Natural killer cell (primary cell): ENCODE measurements around the gene MED13L. TPM values are rescaled to one million over a fixed set of nuclear protein-coding genes. Genes with fewer than 3 reads are reported as not detected.

Experiments
- ATAC-seq, 3 donors: fragments of 150-1000 bp in 2 of 3; fragments of 200-7000 bp in 1 of 3; cut with Tn5 transposase; 1 replicate in 1 of 3; 2 replicates in 2 of 3; pipeline ENCODE4 v1.10.0; 2021; ENCODE audit warnings: mild to moderate bottlenecking in 2 of 3, moderate library complexity in 2 of 3
- DNase-seq, 2 donors: peaks; one replicate each; pipeline versions ENCODE4 v3.0.0 to v3.0.0-alpha.2; 2013 to 2021; ENCODE audit warnings: mixed read lengths in 1 of 2
- H3K27ac ChIP-seq: one replicate; pipeline ENCODE4 v1.5.1; 2013; ENCODE audit warnings: mild to moderate bottlenecking, low read length
- H3K27me3 ChIP-seq: one replicate; pipeline ENCODE4 v1.6.1; 2013; ENCODE audit warnings: low read length; ENCODE audit not compliant: control insufficient read depth, insufficient read depth
- H3K36me3 ChIP-seq: one replicate; pipeline ENCODE4 v1.6.1; 2013; ENCODE audit warnings: low read length; ENCODE audit not compliant: control insufficient read depth, insufficient read depth
- H3K4me1 ChIP-seq: one replicate; pipeline ENCODE4 v1.6.1; 2013; ENCODE audit warnings: low read length; ENCODE audit not compliant: control insufficient read depth, insufficient read depth
- H3K4me3 ChIP-seq: one replicate; pipeline ENCODE4 v1.5.1; 2013; ENCODE audit warnings: low read length
- H3K9me3 ChIP-seq: one replicate; pipeline ENCODE4 v1.6.1; 2013; ENCODE audit warnings: low read length; ENCODE audit not compliant: control insufficient read depth, insufficient read depth
- H3K27ac Mint-ChIP-seq, 2 donors: one replicate each; pipeline ENCODE4 v1.8.0; 2022; ENCODE audit warnings: mild to moderate bottlenecking in 2 of 2, mixed read lengths in 2 of 2, moderate library complexity in 1 of 2
- H3K27me3 Mint-ChIP-seq, 2 donors: one replicate each; pipeline ENCODE4 v1.8.0; 2022; ENCODE audit warnings: low read depth in 2 of 2, mixed read lengths in 2 of 2
- H3K36me3 Mint-ChIP-seq: one replicate; pipeline ENCODE4 v1.8.0; 2022; ENCODE audit warnings: mixed read lengths
- H3K4me1 Mint-ChIP-seq, 2 donors: one replicate each; pipeline ENCODE4 v1.8.0; 2022; ENCODE audit warnings: mixed read lengths in 2 of 2
- H3K4me3 Mint-ChIP-seq: one replicate; pipeline ENCODE4 v1.8.0; 2022; ENCODE audit warnings: mild to moderate bottlenecking, moderate library complexity, mixed read lengths
- H3K9me3 Mint-ChIP-seq, 2 donors: one replicate each; pipeline ENCODE4 v1.8.0; 2022; ENCODE audit warnings: mixed read lengths in 2 of 2
- CTCF ChIP-seq: fragments of 200-600 bp; IDR thresholded peaks from one replicate; pipeline ENCODE4 v1.8.0; 2022; ENCODE audit warnings: antibody characterized with exemption
- WGBS: methylation state at CpG from one replicate; pipeline ENCODE4 v1.1.7; 2013; ENCODE audit warnings: missing lambda C conversion rate; ENCODE audit not compliant: insufficient coverage; 5-methylcytosine and 5-hydroxymethylcytosine counted together
- intact Hi-C: fragments of 100-400 bp; cut with micrococcal nuclease; formaldehyde crosslinking; loops from one replicate; pipeline ENCODE4 v1.14.2; 2022
- total RNA-seq, 4 donors: library from RNA; stranded (reverse); fragments of 120-200 nt in 1 of 4; gene quantifications; one replicate each; pipeline versions ENCODE4 v1.2.3 to v1.2.4, GENCODE V29; 2013 to 2022

Gene MED13L
- total RNA-seq, 3 donors from 2014 or later (not counting 1 experiment from before 2014, with no cell fraction given) = 237 to 316 (median 240) TPM

GRCh38 chr12:115964626-115965025 lies 312.9 kb downstream of the MED13L start:
- WGBS = 0% methylated on average over 1 of the region's 2 CpGs
- no peaks in the 10 kb centered on the region for H3K27me3 Mint-ChIP-seq
- no peak for ATAC-seq
- TF ChIP-seq CTCF = no peak
- intact Hi-C loops = no loop called here
- peaks cover 27% of the 10 kb centered on the region for H3K36me3 Mint-ChIP-seq
- H3K4me3 ChIP-seq = no peak overlapping the region
- peaks cover 9% of the 10 kb centered on the region for H3K4me1 ChIP-seq
- H3K9me3 ChIP-seq = no peaks in the 10 kb centered on the region
- H3K36me3 ChIP-seq = peaks cover 82% of the 10 kb centered on the region
- H3K4me1 Mint-ChIP-seq = peaks cover 11 to 19% of the 10 kb centered on the region in 2 donors
- H3K27ac Mint-ChIP-seq = peak overlapping the region; percentile 18 to 23
- no peak for DNase-seq
- H3K9me3 Mint-ChIP-seq = no peaks in the 10 kb centered on the region
- no peaks in the 10 kb centered on the region for H3K27me3 ChIP-seq
- H3K27ac ChIP-seq = no peak overlapping the region
- no peak overlapping the region for H3K4me3 Mint-ChIP-seq

GRCh38 chr12:115964214-115964613 lies 313.3 kb downstream of the MED13L start:
- H3K9me3 ChIP-seq = no peaks in the 10 kb centered on the region
- peak overlapping the region in 1 of 2 donors; percentile 23 for H3K27ac Mint-ChIP-seq
- no peak for DNase-seq
- no peak overlapping the region for H3K27ac ChIP-seq
- no peak overlapping the region for H3K4me3 ChIP-seq
- no peak for TF ChIP-seq CTCF
- H3K27me3 ChIP-seq = no peaks in the 10 kb centered on the region
- H3K27me3 Mint-ChIP-seq = no peaks in the 10 kb centered on the region
- peaks cover 79% of the 10 kb centered on the region for H3K36me3 ChIP-seq
- H3K4me1 Mint-ChIP-seq = peaks cover 11 to 19% of the 10 kb centered on the region in 2 donors
- H3K4me3 Mint-ChIP-seq = no peak overlapping the region
- ATAC-seq = no peak
- peaks cover 27% of the 10 kb centered on the region for H3K36me3 Mint-ChIP-seq
- intact Hi-C loops = no loop called here
- peaks cover 9% of the 10 kb centered on the region for H3K4me1 ChIP-seq
- H3K9me3 Mint-ChIP-seq = no peaks in the 10 kb centered on the region

- 92% methylated on average over 6 of the region's 7 CpGs for WGBS
- H3K36me3 ChIP-seq = peaks cover 60% of the 10 kb centered on the region
- Mint-ChIP-seq H3K27me3 (no peaks in the 10 kb centered on the region), H3K4me3 (no peak overlapping the region), H3K4me1 (peaks cover 11 to 19% of the 10 kb centered on the region in 2 donors), H3K27ac (no peak overlapping the region), H3K36me3 (peaks cover 27% of the 10 kb centered on the region), H3K9me3 (no peaks in the 10 kb centered on the region)
- H3K4me1 ChIP-seq = peaks cover 9% of the 10 kb centered on the region
- no peaks in the 10 kb centered on the region for H3K9me3 ChIP-seq
- H3K4me3 ChIP-seq = no peak overlapping the region
- no peak overlapping the region for H3K27ac ChIP-seq
- no peak for TF ChIP-seq CTCF
- ATAC-seq (no peak), DNase-seq (no peak)
- H3K27me3 ChIP-seq = no peaks in the 10 kb centered on the region
- intact Hi-C loops = no loop called here
Measured at GRCh38 chr12:115962216-115962615, 315.3 kb downstream of the MED13L start.
